Stimulated activated CD8-positive, alpha-beta memory T cell treated with anti-CD3 and anti-CD28 coated beads, Interleukin-2, amount 100 ng/mL, for 48 hours (primary cell): ENCODE measurements around the gene CAMK1D.

Experiments
- DNase-seq, 2 donors: peaks; one replicate each; pipeline ENCODE4 v3.0.0-alpha.2; 2020; ENCODE audit warnings: low read depth in 2 of 2

Gene CAMK1D

DNA sequence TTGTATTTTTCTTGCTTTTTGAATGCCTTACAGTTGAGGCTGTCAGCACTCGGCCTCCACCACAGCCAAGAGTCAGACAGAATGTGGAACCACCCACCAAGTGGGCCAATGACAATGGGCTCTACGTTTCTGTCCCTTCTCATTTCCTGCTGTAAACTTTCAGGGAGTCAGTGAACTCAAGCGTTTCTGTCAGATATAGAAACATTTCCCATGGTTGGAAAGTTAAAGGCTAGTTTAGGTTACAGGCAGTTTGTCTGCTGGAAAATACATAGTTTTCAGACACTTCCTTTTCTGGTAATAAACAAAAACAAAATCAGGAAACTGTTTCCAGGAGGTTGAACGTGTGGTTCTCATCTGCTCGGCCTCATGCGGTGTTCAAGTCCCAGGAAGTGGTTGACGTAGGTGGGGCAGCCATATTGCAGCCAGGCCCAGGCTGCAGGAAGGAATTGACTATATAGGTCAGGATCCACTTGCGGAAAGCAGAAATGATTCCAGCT lies 245.1 kb downstream of the CAMK1D start:
- DNase-seq: no peak

DNA sequence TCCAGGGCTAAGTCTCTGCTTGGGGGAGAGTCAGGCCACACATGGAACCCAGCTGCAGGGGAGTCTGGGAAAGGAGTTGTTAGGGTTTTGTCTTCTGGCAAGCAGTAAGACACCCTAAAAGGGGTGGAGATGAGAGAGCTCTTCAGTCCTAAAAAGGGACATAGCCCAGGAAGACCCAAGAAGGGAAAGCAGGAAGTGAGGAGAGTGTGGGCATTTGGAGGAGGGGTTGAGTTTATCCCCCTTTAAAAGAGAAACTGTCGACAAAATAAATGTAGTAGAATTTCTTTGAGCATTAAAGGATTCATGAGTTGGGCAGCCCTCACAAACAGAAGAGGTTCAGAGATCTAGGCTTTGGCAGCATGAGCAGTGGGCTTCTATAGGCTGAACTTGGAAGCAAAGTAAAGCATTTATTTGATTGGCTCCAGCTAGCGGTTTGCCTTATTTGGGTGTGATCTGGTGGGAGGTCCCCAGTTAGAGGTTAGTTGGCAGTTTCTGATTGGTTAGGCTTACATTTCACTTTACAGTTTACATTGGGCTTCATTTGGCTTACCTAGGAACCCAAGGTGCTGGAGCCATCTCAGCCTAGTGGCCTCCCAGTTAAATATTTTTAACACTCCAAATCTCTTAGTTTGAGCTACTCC lies 246.7 kb downstream of the CAMK1D start:
- DNase-seq: no peak

- DNase-seq: no peak
Measured at GRCh38 chr10:12597176-12597575, 247.8 kb downstream of the CAMK1D start.

DNA sequence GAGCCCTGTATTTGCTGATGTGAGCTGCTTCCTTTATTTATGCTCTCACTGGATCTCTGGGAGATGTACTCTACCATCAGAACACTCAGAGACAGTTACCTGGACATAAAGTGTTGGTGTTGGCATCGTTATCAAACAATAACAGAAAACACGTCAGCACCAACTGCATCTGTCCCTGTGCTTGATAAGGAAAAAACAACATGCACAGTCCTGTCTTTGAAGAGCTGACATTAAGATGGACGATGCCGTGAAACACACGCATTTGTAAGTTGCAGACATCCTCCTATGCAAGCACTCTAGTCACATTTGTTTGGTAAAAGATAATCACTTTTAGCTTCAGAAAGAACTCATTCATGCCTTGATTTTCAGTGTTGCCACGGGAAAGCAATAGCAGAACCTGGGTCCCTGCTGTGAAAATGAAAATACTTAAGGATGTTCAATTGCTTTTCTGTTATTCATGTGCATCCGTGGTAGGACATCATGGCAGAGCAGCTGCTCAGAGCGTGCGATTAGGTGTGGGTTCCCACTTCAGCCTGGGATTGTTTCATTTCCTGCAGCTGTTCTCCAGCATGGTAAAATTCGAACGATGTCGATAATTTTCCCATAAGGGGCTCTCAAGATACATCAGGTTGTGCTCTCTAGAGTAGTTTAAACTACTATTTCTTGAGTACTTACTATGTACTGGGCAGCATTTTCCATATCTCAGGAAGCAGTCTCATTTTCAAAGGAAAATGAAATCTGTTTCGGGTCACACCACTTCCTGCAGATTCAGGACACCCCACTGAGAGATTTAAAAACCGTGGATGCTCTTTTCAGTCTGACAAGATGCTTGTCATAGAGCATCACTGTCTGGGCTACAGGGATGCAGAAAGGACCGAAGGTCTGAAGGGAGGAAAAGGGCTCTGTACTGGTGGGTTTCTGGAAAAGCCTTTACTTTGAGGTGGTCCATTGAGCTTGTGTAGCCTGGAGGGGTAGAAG lies 248.7 kb downstream of the CAMK1D start:
- DNase-seq: no peak

GRCh38 chr10:12600652-12601051 lies 251.3 kb downstream of the CAMK1D start:
- no peak for DNase-seq

- DNase-seq: no peak
Measured at GRCh38 chr10:12602521-12602920, 253.2 kb downstream of the CAMK1D start.

DNA sequence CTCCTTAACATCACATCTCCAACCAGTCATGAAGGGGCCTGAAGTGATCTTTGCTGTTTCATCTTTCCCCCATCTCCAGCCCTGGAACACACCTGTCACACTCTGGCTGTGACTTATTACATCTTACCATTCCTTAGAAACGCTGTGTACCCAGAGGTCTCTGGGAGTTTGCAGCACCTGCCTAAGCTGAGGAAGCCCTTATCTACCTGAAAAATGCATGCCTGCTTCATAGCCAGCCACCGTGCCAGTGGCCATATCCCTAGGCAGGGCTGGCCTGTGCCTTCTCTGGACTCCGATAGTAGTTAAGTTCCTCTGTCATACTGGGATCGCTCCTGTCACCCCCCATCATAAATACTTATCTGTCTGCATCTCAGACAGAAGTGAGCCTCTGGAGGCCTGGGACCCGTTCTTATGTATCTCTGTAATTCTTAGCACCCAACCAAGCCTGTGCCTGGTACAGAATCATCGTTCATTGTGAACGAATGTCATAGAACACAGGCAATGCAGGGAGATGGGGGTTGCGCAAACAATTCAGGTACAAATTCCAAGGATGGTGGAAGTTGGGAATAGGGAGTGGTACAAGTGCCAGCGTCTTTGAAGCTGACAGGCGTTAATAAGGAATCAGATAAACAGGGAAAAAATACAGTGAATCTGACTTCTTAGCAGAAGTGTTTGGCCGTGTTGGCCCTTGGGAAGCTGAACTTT lies 254.6 kb downstream of the CAMK1D start:
- no peak for DNase-seq

DNA sequence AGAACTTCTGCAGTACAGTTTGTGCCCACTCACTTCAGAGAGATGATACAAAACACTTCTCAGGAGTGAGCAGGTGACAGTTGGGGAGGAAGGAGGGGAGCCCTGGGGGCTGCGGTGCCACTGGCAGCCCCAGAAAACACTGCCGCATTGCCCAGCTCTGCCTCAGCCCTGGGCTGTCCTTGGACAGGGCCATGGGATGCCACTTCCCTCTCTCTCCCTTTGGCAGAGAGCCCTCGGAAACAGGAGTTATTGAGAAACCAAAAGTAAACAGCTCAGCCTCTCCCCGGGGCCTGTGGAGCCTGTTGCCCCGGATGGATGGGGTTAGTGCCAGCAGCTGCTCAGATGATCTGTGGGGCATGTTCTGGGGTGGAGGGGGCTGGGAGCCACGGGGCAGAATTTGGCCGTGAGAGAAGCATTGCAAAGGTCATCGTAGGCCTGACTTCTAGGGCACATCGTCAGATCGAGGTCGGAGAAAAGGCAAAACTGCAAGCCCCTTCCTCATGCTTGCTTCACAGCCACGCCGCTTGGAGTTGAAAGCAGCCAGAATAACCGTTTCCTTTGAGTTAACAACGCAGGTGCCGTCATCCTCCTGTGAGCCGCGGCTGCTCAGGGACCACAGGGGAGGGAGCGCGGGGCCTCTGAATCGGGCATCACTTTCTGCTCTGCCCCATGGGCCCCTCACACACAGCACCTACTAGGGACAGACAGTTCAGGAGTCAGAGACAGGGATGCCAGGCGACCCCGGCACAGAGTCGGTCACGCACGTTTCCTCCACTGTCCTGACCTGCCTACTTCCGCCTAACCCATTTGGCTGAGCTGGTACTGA lies 256.4 kb downstream of the CAMK1D start:
- peak in 1 of 2 donors; percentile 15 for DNase-seq

DNA sequence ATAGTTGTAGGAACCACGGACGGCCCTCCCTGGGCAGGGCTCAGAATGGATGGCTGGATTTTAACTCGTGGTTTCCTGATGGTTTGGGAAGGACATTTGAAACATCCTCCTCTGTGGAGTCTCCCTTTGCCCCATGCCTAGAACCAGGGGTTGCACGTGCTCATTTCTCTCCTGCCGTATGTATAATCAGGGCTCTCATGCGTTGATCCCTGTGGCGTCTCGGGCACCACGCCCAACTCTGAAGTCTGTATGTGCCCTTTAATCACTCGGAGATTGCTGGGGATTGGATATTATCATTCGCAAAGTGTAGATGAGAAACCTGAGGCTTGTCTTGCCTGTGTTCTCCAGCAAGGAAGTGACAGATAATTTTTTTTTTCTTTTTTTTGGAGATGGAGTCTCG lies 257.1 kb downstream of the CAMK1D start:
- no peak for DNase-seq

- no peak for DNase-seq
Measured at GRCh38 chr10:12608761-12609160, 259.4 kb downstream of the CAMK1D start.

- no peak for DNase-seq
Measured at GRCh38 chr10:12609435-12609834, 260.1 kb downstream of the CAMK1D start.

DNA sequence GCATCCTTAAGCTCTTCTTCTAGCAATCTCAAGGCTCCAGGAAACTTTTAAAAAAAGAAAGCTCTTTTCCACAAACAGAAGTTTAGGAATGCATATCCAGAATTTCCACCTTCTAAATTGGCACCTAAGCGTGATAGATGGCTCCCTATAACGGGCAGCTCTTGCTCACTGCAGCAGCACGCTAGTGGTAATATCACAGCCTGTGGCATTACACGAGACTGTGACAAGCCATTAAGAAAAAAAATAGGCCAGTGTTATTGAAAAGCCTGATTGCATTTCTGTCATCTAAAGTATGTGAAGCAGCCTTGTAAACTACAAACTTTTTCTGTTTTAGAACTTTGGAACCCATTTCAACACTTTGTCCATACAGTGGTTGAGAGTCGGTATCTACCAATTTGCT lies 263.8 kb downstream of the CAMK1D start:
- no peak for DNase-seq

DNA sequence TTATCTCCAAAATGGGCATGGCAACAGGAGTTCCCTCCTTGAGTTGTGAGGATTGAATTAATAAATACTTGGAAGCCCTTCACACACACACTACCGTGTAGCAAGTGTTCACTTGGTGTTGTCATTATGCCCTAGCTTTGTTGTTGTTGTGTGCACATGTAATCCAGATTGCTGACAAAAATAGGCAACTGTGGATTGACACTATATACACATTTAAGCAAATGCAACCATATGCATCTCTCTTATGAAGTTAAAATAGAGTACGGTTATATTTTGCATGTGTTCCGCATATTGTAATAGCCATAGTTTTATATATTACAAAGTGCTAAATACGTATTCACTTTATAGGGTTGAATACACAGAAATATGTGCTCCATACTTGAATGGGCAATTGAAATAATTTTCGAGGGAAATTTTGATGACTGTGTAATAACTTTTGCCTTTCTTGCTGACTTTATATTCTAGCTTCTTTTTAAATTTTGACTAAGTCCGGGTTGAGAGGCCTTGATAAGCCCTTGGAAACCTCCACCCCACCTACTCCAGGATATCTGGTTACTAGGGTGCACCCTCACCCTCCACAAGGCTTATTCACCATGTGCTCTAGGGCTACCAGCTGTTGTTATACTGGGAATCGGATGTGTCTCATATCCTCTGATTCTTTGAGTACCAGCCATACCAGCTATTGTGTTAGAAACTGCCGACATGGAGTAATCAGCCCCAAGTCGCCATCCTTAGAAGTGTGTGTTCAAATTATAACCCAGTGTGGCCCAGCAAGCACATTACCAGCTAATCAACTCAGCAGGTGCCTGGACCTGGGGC lies 265.0 kb downstream of the CAMK1D start:
- no peak for DNase-seq

DNA sequence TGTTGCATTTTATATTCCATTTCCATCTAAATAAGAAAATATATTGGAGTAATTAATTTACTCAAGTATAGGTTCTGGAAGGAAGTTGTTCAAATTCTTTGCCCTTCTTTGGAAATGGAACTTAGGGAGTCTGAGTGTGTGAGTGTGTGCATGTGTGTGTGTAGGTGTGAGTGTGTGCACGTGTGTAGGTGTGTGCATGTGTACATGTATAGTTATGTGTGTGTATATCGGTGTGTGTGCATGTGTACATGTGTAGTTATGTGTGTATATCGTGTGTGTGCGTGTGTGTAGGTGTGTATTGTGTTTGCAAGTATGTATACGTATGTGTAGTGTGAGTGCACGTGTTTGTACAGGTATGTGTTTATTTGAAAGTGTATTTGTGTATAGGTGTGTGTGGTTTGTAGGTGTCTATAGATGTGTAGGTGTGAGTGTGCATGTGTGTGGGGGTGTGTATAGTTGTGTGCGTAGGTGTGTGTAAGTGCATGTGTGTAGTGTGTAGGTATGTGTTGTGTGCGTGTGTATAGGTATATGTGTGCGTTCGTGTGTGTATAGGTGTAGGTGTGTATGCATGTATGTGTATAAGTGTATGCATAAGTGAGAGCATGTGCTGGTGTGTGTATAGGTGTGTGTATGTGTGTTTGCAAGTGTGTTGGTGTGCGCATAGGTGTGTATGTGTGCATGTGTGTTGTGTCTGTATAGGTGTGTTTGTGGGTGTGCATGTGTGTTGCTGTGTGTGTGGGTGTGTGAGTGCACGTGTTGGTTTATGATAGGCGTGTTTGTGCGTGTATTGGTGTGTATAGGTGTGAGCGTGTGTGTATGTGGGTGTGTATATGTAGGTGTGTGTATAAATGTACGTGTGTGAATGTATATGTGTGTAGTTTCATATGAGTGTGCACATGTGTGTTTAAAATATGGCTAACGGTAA lies 266.2 kb downstream of the CAMK1D start:
- DNase-seq: no peak

DNA sequence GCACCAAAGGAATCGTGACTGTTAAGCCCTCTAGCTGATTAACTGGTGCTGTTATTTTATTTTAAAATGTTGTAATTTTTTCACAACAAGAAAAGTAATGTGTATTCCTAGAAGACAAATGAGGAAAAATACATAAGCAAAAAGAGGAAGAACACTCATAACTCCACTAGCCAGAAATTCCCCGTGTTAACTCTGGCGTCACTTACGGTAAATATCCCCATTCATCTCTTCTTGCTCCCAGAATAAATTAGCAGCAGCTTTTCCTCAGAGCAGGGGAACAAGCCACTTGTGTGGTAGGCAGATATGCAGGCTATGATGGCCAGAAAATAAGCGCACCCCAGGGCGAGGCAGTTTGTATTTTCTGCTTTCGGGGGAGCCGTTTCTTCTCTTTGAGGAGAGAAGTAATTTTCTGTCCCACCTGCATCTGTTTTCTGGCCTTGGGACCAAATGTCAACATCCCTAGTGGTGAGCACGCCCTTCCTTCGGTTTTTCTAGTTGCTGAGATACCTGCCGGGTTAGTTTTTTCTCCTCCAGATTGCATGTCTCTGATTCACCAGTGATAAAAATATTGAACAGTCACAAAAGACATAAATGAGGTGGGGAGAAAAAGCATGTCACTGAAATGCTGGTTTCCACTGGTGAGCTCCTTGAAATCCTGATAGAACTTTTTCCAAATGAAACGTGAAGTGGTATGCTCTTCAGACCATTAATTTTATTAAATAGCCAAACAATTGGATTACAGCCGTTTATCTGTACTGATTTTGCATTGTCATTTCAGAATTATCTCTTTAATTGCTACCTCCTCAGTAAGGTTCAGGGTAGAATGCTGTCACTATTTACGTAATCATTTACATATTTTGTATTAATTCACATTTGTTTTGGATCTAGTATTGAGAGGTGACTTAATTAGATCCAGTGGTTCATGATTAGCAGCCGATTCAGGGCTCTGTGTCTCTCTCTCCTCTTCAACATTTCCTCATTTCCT lies 268.1 kb downstream of the CAMK1D start:
- no peak for DNase-seq

GRCh38 chr10:12622016-12622415 lies 272.7 kb downstream of the CAMK1D start:
- DNase-seq: no peak

GRCh38 chr10:12622691-12623090 lies 273.3 kb downstream of the CAMK1D start:
- DNase-seq: no peak

- no peak for DNase-seq
Measured at GRCh38 chr10:12625393-12626023, 276.2 kb downstream of the CAMK1D start.
